Endometrial microvascular endothelial cells (primary cell): ENCODE data around the gene FHAD1. TPM values are rescaled to one million over a fixed set of nuclear protein-coding genes. Genes with fewer than 3 reads are reported as not detected.
"Not testable (repeated sequence)": the region's sequence is repeated elsewhere in the genome, so short reads cannot be mapped to it uniquely, and the experiment has no call there.

Experiments
- in situ Hi-C: cut with HindIII; loops from 2 replicates; pipeline ENCODE4 v1.10.0; 2017; ENCODE audit warnings: low sequenced_read_pairs, low pct_unique_long_range_greater_than_20kb; ENCODE audit errors: inconsistent ontology term
- total RNA-seq: library from RNA; depleted of rRNA; stranded (reverse); fragments of >200 nt; gene quantifications from one replicate; pipeline ENCODE4 v1.2.3, GENCODE V29; 2015; ENCODE audit errors: inconsistent ontology term

FHAD1 gene
- total RNA-seq, 1 donor from 2014 or later: 1.2 TPM

DNA sequence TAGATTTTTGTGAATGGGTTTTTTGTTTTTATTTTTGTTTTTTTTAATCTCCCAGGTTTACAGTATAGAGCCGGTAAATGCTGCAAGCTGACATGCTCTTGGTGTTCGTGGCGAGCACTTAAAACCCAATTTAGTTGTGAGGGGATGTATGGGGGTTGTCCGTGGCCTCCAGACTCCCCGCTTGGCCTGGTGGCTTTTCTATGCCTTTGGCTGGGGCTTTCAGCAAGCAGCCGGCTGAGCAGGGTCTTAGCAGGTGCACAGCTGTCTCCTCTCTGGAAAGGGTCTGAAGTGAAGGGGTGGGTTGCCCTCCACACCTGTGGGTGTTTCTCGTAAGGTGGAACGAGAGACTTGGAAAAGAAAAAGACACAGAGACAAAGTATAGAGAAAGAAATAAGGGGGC is 131.7 kb downstream of the FHAD1 start:
- in situ Hi-C loops: no loop called here

DNA sequence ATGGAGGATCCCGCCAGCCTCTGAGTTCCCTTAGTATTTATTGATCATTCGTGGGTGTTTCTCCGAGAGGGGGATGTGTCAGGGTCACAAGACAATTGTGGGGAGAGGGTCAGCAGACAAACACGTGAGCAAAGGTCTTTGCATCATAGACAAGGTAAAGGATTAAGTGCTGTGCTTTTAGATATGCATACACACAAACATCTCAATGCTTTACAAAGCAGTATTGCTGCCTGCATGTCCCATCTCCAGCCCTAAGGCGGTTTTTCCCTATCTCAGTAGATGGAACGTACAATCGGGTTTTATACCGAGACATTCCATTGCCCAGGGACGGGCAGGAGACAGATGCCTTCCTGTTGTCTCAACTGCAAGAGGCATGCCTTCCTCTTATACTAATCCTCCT is 132.1 kb downstream of the FHAD1 start:
- in situ Hi-C loops: not testable (repeated sequence)

DNA sequence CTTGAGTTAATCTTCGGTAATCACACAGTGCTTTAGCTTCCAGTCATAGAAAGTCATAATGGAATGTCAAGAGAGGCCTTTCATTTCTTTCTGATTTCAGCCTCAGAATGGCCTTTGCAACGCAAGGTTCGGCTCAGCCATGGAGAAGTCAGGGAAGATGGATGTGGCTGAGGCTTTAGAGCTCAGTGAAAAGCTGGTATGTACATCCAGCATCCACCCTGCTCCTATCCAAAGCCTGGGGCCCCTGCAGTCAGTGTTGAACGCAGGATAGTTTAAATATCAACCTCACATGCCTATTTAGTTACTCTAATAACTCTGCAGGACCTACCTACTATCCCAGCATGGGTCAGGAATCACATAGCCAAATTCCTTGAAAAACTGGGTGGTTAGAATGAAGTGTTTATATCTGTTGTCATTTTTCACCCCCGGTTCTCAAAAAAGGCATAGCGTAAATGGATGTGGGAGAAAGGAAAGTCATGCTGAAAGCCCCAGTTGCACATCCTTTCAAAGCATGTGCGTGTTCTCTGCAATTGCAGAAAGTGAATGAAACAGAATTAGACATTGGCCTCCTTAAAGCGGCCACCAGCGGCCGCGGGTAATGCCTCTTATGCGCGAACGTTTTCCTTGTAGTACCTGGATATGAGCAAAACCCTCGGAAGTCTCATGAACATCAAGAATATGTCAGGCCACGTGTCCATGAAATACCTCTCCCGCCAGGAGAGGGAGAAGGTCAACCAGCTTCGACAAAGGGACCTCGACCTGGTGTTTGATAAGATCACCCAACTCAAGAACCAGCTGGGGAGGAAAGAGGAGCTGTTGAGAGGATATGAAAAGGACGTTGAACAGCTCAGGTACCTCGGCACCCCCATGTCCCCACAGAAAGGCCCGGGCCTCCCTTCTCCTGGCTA is 133.8 kb downstream of the FHAD1 start:
- in situ Hi-C loops: no loop called here

DNA sequence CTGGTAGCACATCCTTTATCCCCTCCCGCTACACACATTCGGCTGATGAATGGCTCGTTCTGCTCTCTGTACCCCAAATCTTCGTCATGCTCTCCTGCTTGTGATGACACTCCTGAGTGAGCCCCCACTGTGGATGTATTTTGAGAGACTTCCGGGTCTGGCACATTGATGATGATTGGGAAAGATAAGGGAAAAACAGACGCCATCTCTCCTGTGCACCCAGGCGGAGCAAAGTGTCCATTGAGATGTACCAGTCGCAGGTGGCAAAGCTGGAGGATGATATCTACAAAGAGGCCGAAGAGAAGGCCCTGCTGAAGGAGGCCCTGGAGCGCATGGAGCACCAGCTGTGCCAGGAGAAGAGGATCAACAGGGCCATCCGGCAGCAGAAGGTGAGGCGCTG is 134.8 kb downstream of the FHAD1 start:
- in situ Hi-C loops: no loop called here

DNA sequence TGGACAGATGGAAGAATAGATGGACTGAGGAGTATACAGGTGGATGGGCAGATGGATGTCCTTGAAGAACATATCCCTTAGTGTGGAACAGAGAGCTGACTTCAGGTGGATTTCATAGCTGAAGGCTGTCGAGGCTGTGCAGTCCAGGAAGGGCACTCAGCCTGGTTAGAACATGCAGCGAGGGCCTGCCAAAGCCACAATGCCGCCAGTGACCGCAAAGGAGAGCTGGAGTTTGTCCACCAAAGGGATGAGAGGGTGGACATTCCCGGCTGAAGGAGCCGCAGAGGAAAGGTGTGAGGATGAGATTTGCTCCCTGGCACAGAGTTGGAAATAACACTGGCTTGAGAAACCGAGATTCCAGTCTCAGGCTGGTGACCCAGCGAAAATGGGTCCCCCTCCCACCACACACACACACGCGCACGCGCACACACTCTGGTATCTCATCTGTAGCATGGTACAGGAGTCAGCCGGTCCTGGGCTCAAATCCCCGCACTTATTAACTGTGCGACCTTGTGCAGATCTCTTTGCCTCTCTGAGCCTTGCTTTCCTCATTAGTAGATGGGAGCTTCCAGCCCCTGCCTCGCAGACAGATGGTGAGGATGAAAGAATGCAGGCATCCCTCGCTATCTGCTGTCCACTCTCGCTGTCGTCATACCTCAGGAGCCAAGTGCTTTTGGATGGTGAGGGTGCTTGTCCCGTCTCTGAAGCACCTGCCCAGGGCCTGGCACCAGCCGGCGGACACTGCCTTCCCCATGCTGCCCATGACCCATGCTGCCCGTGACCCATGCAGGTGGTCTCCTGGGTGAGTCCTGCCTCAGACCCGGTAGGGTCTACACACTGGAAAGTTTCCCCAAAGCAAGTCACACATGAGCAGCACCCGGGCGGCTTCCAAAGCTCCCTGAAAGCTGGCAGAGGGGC is 135.8 kb downstream of the FHAD1 start:
- in situ Hi-C loops: no loop called here

DNA sequence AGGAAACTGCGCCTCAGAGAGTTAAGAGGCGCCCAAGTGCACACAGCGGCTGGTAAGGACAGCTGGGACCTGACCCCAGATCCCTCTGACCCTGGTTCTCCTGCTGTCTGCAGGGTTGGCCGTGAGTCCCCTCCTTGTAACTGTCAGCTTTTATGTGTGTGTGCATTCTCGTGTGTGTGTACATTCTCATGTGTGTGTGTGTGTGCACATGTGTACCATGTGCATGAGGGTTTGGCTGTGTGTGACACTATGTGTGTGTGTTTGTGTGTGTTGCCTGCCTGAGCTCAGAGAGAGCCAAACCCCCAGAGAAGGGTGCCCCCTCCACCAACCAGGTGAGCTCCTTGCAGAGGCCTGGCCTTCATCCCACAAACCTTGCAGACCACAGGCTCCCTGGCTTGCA is 136.8 kb downstream of the FHAD1 start:
- in situ Hi-C loops: no loop called here

DNA sequence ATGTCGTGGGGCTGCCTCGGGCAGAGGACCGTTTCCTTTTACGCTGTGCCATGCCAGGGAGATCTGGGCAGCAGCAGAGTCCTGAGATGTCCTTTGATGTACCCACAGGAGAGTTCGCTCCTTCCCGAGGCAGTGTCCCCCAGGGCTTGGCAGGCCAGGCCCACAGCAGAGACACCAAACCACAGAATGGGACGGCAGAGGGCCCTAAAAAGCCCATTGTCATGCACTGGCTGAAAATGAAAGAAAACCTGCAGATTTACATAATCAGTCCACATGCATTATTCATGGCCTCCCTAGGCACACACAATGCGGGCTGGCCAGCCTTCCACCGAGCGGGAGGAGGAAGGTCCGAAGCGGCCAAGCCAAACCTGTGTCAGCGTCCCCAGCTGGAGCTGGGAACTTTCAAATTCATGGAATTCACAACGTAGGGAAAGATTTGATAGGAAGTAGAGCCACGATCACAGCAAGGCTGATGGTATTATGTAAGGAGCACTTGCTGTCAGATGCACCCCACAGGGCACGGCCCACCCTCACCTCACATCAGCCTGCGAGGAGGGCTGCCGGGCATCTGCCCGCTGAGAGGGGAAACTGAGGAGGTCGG is 137.4 kb downstream of the FHAD1 start:
- in situ Hi-C loops: no loop called here

DNA sequence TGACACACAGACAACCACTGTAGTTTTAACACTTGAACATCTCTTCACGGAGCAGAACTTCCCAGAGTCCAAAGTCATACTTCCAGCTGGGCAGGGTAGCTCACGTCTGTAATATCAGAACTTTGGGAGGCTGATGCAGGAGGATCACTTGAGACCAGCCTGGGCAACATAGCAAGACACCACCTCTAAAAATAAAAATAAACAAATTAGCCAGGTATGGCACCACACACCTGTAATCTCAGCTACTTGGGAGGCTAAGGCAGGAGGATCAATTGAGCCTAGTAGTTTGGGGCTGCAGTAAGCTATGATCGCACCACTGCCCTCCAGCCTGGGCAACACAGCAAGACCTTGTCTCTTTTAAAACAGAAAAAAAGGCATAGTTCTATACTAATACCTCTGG is 138.4 kb downstream of the FHAD1 start:
- in situ Hi-C loops: no loop called here

DNA sequence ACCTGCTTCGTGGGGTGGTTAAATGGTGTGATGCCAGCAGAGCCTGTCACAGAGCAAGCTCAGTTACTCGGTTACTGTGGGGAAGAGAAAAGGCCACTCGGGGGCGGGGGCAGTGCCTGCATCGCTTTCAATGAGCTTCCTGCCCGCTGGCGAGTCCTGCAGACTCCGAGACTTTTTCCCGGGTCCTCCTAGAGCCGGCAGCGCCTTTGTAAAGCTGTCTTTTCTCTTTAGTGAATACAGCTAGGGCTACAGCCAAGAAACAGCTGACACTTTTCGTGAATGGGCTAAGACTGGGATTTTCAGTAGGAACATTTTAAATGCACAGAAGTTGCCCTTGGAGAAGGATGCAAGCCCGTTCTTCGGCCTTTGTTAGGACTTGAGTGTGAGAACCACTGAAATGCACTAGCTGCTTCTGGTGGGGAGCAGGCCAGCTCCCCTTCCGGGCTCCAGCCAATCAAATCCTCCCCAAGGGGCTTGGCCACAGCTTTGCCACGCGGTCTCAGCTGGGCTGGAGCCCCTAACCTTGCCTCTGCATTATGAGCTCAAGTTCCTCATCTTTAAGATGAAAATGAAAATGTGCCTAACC is 139.2 kb downstream of the FHAD1 start:
- in situ Hi-C loops: no loop called here

DNA sequence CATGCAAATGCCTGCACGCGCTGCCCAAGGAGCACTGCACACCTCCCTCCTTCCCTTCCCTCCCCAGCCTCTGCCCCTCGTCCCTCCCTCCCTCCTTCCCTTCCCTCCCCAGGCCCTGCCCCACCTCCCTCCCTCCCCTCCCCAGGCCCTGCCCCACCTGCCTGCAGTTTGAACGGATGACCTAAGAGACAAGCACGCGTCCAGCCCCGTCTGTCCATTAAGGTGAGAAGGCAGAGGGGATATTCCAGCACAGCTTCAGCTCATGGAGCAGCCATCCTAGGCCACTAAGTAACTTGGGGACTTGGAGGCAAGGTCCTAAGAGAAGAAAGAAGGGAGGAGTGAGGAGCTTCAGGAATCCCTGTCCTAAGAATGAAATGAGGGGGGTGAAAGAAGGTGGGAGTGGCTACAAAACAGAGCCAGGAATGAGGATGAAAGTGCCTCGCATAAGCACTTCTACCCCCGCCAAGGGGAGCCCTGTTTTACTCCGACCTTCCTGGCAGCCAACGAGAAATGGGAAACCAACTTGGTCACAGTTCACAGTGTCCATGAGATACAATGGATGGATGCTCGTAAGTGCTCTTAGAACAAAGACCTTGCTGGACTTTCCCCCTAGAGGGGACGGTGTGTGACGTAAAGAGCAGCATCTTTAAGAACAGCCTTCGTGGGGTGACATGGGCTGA is 141.3 kb downstream of the FHAD1 start:
- in situ Hi-C loops: no loop called here

DNA sequence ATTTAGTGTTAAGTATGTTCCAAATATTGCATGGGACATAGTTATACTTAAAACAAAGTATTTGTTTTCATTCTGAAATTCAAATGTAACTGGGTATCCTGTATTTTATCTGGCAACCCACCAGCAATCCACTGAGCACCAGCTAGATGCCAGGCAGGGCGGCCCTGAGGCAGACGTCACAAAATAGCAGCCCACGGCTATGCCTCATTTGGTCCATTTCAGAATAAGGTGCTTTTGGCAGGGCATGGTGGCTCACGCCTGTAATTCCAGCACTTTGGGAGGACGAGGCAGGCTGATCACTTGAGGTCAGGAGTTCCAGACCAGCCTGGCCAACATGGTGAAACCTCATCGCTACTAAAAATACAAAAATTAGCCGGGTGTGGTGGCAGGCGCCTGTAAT is 142.8 kb downstream of the FHAD1 start:
- in situ Hi-C loops: not testable (repeated sequence)

DNA sequence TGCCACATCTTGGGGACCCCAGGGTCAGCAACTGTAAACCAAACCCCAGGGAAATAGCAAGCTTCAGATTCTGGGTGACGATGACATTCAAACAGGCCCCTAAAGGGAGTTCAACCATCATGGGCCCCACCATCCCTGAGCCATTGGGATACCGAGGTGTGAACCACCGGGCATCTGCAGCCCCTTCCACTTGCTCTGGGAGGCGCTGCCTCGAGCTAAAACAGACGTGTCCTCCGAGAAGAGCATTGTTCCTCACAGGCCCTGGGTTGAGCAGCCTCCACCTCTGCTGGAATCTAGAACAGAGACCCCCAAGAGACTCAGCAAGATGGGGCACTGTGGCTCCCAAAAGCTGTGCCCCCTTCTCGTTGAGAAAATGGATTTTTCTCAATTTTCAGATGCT is 143.6 kb downstream of the FHAD1 start:
- in situ Hi-C loops: no loop called here

DNA sequence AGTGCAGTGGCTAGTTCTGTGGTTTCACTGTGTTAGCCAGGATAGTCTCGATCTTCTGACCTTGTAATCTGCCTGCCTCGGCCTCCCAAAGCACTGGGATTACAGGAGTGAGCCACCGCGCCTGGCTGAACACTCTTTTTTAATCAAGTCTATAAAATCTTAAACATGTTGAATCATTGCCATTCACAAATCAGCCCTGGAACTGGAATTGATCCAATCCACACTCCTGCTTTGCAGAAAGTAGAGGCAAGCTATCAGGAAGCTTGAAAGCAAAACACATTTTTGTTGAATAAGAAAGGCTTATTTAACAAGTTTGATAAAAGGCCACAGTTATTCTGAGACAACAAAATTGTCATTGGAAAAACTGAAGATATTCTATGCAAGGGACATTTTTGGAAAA is 144.3 kb downstream of the FHAD1 start:
- in situ Hi-C loops: no loop called here

DNA sequence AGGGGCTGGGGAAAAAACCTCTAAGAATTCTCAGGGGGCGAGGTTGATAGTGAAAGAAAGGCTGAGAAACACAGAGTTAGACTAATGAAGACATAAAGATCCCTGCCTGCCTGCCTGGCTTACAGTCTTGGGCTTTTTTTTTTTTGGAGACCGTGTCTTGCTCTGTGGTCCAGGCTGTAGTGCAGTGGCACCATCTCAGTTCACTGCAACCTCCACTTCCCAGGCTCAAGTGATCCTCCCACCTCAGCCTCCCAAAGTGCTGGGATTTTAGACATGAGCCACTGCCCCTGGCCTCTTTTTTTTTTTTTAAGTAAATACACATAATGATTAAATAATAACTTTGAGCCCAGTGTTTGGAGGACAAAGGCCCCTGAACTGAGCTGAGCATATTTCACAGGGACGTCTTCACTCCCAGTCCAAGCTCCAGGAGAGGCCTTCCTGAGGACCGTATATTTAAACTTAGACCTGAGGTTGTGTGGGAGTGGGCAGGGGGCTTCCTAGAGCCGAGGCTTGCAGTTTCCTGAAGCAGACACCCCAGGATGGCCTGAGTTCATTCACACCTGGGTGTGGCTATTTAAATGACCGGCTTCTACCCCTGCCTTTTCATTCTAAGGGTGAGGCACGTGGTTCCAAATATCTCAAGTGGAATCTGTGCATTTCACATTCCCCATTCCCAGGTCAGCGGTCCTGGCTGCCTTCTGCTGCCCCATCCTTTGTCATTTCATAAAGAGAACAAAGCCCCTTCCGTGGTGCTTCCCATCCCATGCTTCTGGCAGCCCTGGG is 146.6 kb downstream of the FHAD1 start:
- in situ Hi-C loops: no loop called here

DNA sequence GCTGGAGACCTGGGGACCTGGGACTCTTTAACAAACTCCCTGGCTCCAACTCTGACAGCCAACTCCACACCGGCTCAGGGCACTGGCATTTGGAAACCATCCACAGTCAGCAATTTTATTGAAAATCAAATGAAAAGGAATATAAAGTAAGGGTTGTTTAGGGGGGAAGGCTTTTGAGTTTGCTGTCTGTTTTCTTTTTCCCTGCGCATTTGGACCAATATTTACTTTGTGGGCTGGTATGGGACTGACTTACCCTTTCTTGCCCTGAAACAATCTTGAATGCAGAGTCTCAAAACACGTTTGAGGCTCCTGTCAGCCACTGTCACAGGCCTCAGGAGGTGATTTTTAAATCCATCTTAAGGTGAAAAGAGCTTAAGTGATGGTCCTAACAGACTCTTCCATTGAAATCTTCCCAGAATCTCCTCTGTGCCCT is 147.3 kb downstream of the FHAD1 start:
- in situ Hi-C loops: no loop called here

DNA sequence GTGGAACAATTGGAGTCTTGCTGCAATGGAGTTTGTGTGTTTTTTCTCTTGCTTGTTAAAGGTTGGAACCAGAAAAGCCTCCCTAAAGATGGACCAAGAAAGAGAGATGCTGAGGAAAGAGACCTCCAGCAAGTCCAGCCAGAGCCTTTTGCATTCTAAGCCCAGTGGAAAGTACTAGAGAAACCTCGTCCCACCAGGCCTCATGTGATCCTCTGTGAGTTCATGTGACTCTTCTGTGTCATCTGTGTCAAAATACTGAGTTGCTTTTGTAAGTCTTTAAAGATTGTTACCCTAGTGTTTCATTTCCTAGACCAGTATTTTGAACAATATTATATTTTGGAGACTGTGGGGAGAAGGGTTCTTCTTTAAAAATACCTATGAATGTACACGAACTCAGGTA is 150.2 kb downstream of the FHAD1 start:
- in situ Hi-C loops: no loop called here

DNA sequence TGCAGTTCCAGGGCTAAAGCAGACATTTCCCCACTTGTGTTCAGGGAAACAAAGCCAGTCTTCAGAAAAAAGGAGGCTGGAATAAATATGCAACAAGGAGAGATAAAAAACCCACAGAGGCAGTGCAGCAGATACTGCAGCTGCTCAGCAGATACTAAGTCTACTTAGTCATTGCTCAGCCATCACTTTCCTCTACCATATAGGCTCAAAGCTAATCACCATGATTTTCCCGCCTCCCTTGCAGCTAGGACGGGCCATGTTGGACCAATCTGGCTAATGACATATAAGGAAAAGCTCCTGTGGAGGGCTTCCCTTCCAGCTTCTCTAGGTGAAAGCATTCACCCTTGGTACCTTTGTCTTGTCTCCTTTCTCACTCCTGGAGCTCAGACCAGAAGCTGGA is 152.7 kb downstream of the FHAD1 start:
- in situ Hi-C loops: loop anchor here (25.0 kb wide), 1 partner anchor 287 kb away; no protein-coding TSS in a partner anchor

DNA sequence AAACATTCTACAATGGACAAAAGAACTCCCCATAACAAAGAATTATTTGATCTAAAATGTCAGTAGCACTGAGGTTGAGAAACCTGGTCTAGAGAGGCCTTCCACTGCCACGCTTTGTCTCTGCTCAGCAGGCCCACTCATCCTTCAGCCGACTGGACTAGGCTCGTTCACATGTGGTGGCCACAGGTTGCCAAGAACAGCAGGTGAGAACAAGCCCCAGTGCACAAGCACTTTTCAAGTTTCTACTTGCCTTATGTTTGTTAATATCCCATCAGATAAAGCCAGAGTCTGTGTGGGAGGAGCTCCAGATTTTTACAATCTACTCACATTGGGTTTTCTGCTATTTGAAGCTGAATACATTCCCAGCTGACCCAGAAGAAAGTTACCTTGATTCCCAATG is 153.6 kb downstream of the FHAD1 start:
- in situ Hi-C loops: loop anchor here (25.0 kb wide), 1 partner anchor 288 kb away; no protein-coding TSS in a partner anchor
